COR-L47 (cell line): ENCODE measurements around the gene PRM1.

Experiments used
- DNase-seq: peaks from one replicate; lab custom pipeline; 2025; lab: John Stamatoyannopoulos, UW

Gene PRM1

DNA sequence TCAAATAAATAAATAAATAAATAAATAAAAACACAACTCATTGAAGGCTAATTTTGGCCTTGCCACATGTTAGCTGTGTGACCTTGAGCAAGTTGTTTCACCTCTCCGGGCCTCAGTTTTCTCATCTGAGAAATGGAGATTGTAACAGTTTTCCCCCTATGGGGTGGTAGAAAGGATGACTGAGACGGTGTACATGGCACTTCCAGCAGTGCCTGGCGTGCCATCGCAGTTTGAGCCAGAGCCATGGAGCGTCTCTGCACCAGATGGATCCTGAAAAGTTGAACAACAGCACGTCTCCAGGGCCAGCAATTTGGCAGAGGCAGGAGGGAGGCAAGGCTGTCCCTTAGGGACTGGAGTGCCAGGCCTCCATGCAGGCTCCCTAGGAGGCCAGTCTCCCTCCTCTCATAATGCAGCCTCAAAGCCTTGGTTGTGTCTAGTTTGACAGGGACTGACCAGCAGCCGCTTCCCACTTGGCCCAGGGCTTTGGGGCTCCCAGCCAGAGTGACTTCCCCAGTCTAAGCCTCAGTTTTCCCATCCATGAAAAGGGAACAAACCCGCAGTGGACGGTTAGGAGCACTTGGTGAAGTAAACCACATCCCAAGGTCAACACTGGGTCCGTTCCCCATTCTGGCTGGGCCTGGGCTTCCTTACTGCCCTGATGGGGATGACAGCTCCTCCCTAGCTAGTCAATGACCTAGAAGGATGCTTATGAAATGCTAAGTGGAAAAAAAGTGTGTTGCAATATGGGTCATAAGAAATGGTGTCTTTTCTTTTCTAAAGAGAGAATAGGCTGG, 44.5 kb downstream of the PRM1 start:
- DNase-seq: no peak

DNA sequence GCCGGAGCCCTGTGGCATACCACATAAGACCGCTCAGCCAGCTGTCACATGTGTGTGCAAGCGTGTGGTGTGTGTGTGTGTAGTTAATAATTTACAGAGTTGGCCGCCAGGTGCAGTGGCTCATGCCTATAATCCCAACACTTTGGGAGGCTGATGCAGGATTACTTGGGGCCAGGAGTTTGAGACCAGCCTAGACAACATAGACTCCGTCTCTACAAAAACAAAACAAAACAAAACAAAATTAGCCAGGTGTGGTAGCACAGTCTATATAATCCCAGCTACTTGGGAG, 45.5 kb downstream of the PRM1 start:
- no peak for DNase-seq

DNA sequence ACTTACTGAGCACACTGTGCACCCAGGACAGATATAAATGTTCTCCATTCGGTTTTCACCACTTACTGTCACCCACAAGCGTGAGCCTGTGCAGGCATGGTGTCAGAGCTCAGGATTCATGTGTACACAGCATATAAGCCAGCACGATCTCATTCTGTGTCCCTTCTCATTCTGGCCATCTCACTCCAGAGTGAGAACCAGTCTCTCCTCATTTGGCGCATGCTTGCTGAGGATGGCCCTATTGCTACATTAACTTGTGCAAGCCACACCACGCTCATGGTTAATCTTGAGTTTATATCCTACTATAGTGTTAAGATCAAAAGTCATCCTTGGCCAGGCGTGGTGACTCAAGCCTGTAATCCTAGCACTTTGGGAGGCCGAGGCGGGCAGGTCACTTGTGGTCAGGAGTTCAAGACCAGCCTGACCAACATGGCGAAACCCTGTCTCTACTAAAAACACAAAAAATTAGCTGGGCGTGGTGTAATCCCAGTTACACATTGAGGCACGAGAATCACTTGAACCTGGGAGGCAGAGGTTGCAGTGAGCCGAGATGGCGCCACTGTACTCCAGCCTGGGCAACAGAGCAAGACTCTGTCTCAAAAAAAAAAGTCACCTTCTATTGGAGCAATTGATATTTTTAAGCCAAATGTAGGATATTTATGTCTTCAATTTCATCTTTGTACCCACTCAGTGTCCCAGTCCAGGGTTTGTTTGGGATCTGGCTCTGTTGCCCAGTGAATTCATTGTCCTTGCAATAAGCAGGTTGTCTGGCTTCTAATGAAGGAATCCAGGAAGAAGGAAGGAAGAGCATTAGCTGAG, 46.0 kb downstream of the PRM1 start:
- no peak for DNase-seq

DNA sequence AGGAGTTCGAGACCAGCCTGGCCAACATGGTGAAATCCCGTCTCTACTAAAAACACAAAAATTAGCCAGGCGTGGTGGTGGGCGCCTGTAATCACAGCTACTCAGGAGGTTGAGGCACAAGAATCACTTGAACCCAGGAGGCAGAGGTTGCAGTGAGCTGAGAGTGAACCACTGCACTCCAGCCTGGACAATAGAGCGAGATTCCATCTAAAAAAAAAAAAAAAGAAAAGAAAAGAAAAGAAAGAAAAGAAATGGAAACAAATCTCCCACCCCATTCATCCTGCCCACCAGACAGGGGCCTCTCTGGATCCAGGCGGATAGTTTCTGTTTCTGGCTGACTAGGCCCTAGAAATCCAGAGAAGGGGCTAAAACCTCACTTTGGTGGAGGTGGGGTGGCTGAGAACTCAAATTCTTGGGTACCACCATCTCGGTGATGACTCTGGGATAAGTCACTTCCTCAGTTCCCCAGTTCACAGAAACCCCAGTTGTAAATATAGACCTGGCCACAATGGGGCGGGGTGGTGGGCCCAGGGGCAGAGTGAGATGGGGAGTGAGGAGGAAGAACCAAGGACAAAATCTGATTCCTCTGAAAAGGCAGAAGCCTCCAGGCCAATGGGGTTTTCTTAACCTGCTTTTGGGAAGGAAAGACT, 47.3 kb downstream of the PRM1 start:
- DNase-seq: no peak

DNA sequence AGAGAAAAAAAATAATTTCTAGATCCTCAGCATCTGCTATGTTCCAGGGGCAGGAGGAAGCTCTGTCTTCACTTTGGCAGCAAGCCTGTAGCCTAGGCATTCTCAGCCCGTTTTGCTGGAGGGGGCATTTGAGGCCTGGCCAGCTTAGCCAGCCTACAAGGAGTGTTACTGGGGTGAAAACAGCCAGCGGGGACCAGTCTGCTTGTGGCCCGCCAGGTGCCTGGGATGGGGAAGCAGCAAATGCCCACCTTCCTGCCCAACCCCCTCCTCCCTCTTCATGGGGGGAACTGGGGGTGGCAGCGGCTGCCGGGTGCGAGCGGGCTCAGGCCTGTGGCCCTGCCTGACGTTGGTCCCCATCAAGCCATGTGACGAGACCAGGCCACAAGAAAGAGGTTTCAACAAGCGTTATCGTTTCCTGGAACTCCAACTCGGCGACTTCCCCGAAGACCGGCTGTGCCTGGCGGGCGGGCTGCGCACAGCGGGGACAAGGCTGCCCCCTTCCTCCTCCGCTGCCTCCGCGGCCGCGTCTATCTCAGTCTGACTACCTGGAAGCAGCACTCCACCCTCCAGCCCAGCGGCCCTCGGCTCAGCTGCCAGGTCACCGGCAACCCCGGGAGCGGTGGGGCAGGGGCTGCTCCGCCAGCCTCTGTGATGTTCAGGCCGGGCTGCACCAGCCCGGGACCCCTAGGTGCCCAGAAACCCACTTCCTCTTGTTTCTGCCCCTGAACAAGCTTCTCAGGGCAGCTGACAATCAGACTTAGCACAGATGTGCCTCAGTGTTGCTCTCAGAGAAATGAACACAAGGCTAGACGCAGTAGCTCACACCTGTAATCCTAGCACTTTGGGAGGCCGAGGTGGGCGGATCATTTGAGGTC, 48.0 kb downstream of the PRM1 start:
- no peak for DNase-seq

DNA sequence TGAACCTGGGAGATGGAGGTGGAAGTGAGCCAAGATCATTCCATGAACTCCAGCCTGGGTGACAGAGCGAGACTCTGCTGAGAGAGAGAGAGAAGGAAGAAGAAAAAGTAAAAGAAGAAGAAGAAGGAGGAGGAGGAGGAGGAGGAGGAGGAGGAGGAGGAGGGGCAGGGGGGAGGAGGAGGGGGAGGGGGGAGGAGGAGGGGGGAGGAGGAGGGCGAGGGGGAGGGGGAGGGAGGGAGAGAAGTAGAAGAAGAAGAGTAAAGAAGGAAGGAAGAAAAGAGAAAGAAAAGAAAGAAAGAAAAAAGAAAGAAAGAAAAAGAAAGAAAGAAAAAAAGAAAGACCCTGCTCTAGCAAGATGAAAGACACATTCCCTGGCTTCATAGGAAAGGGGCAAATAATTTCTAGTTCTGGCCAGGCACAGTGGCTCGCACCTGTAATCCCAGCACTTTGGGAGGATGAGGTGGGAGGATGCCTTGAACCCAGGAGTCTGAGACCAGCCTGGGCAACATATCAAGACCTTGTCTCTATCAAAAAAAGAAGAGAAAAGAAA, 48.8 kb downstream of the PRM1 start:
- no peak for DNase-seq

DNA sequence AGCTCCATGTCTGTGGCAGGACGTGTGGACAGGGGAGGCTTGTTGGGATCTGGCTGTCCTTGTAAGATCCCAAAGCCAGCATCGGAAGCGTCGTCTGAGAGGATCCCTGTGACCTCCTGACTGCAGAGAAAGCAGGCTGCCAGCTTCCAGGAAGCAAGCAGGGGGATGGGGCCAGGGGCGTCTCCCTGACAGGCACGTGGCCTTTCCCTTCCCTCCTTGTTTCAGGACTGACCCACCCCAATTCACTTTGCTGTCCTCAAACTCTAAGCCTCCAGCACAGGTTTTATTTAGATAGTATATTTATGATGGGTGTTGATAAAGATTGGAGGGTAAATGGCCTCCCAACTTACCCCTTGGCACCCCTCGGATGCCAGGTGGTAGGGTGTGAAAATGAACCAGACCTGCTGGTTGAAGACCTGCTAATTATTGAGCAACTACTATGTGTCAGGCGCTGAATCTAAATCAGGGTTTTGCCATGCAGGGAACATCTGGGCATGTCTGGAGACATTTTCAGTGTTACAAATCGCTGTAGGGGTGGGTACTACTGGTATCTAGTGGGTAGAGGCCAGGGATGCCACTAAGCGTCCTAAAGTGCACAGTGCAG, 49.7 kb downstream of the PRM1 start:
- DNase-seq: no peak
